ENCODE measurements around the gene CDK2. TPM values are rescaled to one million over a fixed set of nuclear protein-coding genes. Genes with fewer than 3 reads are reported as not detected.

CDK2 gene
- total RNA-seq, 8 experiments from 2014 or later: 6.0 to 43.0 (median 15.8) TPM

DNA sequence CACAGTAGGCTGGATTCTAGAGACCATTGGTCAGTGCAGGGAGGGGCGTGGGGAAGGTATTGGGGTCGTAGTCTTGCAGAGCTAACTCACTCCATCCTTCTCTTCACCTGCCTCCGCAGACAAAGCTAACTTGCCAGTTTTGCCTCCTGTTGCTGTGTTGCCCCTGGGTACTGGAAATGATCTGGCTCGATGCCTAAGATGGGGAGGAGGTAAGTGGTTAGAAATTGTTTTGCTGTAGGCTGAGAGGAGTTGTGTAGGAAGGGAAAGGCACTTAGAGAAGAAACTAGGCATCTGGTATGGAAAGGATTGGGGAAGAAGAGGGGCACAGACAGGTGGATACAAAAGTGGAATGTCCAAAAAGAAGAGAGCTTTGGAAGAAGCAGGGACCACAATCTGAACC lies 24.6 kb upstream of the CDK2 start:
- Histone ChIP-seq H3K4me1 (replicated peaks in 1 of 2) (peaks cover 0 to 4% of the 10 kb centered on the region in 2 donors), H3K27ac (no peak overlapping the region), H3K4me3 (no peak overlapping the region)
- WGBS, 10 experiments: 66 to 100% (median 75%) methylated on average over 1 to 4 of the region's 4 CpGs; no CpG with 5 or more reads in 1 of the 10 experiments
- ATAC-seq (replicated peaks in 6 of 8): no peak
- in situ Hi-C loops (cut with MboI; ENCODE audit: low pct_unique_long_range_greater_than_20kb in 2 of 9, low sequenced_read_pairs in 9 of 9, unreplicated experiment in 9 of 9): loop anchor here in 4 of 9 experiments (10.0 to 25.0 kb wide), 3 partner anchors 117 to 207 kb away; partner anchors contain the start of genes CD63 (in 3 of the 4), GDF11 (in 3 of the 4) and DNAJC14 (in 1 of the 4)

DNA sequence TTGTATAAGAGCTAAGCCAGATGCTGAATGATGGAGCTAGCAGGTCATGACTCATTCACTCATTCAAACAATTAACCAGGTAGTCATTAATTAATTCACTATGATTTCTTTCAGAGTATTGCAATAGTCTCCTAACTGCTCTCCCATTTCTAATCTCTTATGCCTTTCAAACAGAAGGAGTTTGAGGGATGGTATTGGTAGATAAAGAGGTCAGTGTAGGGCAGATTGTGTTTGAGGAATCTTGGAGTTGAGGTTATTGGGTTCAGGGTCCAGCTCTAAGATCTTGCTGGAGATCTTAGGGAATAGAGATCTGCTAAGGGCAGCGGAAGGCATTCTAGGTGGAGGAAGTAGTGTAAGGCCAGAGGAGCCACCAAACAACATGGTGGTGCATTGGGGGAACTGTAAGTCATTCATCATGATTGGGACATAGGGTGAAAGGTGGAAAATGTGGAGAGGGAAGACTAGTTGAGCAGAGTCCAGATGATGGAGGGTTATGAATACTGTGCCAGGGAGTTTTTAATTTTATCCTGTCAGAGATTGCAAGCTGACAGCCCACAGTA lies 24.0 kb upstream of the CDK2 start:
- Histone ChIP-seq H3K4me3 (no peak overlapping the region), H3K4me1 (replicated peaks in 1 of 2) (peaks cover 0 to 4% of the 10 kb centered on the region in 2 donors), H3K27ac (no peak overlapping the region)
- 86 to 100% (median 94%) methylated on average over 1 of the region's 1 CpG; no CpG with 5 or more reads in 6 of the 10 experiments for WGBS, 10 experiments
- ATAC-seq (replicated peaks in 6 of 8): no peak
- in situ Hi-C loops (cut with MboI; ENCODE audit: low pct_unique_long_range_greater_than_20kb in 2 of 9, low sequenced_read_pairs in 9 of 9, unreplicated experiment in 9 of 9): loop anchor here in 4 of 9 experiments (10.0 to 25.0 kb wide), 3 partner anchors 118 to 208 kb away; partner anchors contain the start of genes CD63 (in 3 of the 4), GDF11 (in 3 of the 4) and DNAJC14 (in 1 of the 4)

DNA sequence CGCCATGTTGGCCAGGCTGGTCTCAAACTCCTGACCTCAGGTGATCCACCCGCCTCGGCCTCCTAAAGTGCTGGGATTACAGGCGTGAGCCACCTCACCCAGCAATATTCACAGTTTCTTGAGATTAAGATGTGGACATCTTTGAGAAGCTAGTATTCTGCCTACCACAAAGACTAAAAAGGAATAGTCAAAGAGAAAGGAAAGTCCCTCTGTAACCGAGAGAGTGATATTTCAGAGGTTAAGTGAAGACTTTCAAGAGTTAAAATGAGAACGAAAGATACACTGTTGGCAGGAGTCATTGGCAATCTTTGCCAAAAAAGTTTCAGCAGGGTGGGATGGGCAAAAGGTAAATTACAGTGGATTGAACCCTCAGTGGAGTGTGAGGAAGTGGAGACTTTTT lies 20.1 kb upstream of the CDK2 start:
- Histone ChIP-seq H3K4me1 (replicated peaks in 1 of 2) (no peaks in the 10 kb centered on the region), H3K27ac (no peak overlapping the region), H3K4me3 (no peak overlapping the region)
- ATAC-seq (replicated peaks in 6 of 8): no peak
- 18 to 100% (median 83%) methylated on average over 1 to 5 of the region's 6 CpGs; no CpG with 5 or more reads in 1 of the 10 experiments for WGBS, 10 experiments
- in situ Hi-C loops (cut with MboI; ENCODE audit: low pct_unique_long_range_greater_than_20kb in 2 of 9, low sequenced_read_pairs in 9 of 9, unreplicated experiment in 9 of 9): loop anchor here in 4 of 9 experiments (10.0 to 25.0 kb wide), 3 partner anchors 122 to 212 kb away; partner anchors contain the start of genes CD63 (in 3 of the 4), GDF11 (in 3 of the 4) and DNAJC14 (in 1 of the 4)

DNA sequence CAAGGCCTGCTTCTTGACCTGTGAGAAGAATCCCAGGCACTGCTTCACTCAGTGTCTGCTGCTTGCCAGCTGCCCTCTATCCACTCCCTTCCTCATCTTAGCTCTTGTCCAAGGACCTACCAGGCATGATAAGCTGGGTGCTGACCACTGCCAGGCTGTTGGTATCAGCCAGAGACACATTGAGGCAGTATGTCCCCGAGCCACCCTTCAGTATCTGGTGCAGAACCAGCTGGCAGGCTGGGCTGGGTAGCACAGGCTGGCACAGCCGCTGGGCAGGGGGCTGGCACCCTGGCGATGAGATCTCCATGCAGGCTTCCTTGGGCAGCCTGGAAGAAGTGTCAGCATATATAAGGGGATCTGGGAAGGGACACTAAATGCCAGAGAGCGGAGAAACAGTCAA lies 11.3 kb upstream of the CDK2 start:
- H3K4me3 ChIP-seq: no peak overlapping the region
- no peak overlapping the region for H3K27ac ChIP-seq
- ATAC-seq (replicated peaks in 6 of 8): peak in 1 of 8 experiments; percentile 11
- in situ Hi-C loops (cut with MboI; ENCODE audit: low pct_unique_long_range_greater_than_20kb in 2 of 9, low sequenced_read_pairs in 9 of 9, unreplicated experiment in 9 of 9): no loop called here
- 75 to 100% (median 94%) methylated on average over 1 to 4 of the region's 4 CpGs; no CpG with 5 or more reads in 6 of the 10 experiments for WGBS, 10 experiments
- H3K4me1 ChIP-seq (replicated peaks in 1 of 2): no peaks in the 10 kb centered on the region

GRCh38 chr12:55955800-55956508 lies 10.7 kb upstream of the CDK2 start:
- Histone ChIP-seq H3K4me1 (replicated peaks in 1 of 2) (no peaks in the 10 kb centered on the region), H3K27ac (no peak overlapping the region), H3K4me3 (no peak overlapping the region)
- in situ Hi-C loops (cut with MboI; ENCODE audit: low pct_unique_long_range_greater_than_20kb in 2 of 9, low sequenced_read_pairs in 9 of 9, unreplicated experiment in 9 of 9): no loop called here
- ATAC-seq (replicated peaks in 6 of 8): peak in 4 of 8 experiments; percentile 38 to 90 (median 61)
- 10 to 100% (median 100%) methylated on average over 1 to 3 of the region's 6 CpGs; no CpG with 5 or more reads in 4 of the 10 experiments for WGBS, 10 experiments

GRCh38 chr12:55957106-55957859 lies 9.3 kb upstream of the CDK2 start:
- no peak for ATAC-seq (replicated peaks in 6 of 8)
- H3K27ac ChIP-seq: no peak overlapping the region
- no peaks in the 10 kb centered on the region for H3K4me1 ChIP-seq (replicated peaks in 1 of 2)
- in situ Hi-C loops (cut with MboI; ENCODE audit: low pct_unique_long_range_greater_than_20kb in 2 of 9, low sequenced_read_pairs in 9 of 9, unreplicated experiment in 9 of 9): no loop called here
- 32 to 100% (median 80%) methylated on average over 1 to 4 of the region's 5 CpGs; no CpG with 5 or more reads in 5 of the 10 experiments for WGBS, 10 experiments
- no peak overlapping the region for H3K4me3 ChIP-seq

- no peak overlapping the region for H3K4me3 ChIP-seq
- no peak for ATAC-seq (replicated peaks in 6 of 8)
- H3K4me1 ChIP-seq (replicated peaks in 1 of 2): peaks cover 3 to 7% of the 10 kb centered on the region in 2 donors
- 20 to 94% methylated on average over 1 to 2 of the region's 2 CpGs; no CpG with 5 or more reads in 8 of the 10 experiments for WGBS, 10 experiments
- no peak overlapping the region for H3K27ac ChIP-seq
- in situ Hi-C loops (cut with MboI; ENCODE audit: low pct_unique_long_range_greater_than_20kb in 2 of 9, low sequenced_read_pairs in 9 of 9, unreplicated experiment in 9 of 9): no loop called here
Observed at GRCh38 chr12:55963760-55964159, 2.9 kb upstream of the CDK2 start.

- Histone ChIP-seq H3K4me1 (replicated peaks in 1 of 2) (peaks cover 3 to 7% of the 10 kb centered on the region in 2 donors), H3K27ac (no peak overlapping the region), H3K4me3 (no peak overlapping the region)
- ATAC-seq (replicated peaks in 6 of 8): no peak
- in situ Hi-C loops (cut with MboI; ENCODE audit: low pct_unique_long_range_greater_than_20kb in 2 of 9, low sequenced_read_pairs in 9 of 9, unreplicated experiment in 9 of 9): no loop called here
- WGBS, 10 experiments: 0 to 80% methylated on average over 1 to 2 of the region's 5 CpGs; no CpG with 5 or more reads in 8 of the 10 experiments
Observed at GRCh38 chr12:55965240-55965639, 1.4 kb upstream of the CDK2 start.

DNA sequence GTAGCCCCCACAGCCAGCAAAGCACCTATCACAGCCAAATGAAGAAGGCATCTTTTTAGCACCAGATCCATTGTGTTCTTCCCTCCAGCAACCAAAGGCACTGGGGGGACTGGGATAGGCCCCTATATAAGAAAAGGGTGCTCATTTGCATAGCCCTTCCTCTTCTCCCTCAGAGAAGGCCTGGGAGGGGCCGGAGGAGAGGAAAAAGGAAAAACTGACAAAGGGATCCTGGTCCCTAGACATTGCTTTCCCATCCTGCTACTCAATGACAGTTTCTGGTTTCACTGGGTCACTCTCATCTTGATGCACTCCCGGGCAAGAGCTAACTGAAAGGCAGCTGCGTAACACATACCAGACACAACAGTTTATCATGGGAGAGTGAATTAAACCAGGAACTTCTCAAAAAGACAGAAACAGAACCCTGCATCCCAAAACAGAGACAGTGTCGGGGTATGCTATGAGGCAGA lies 656 bp upstream of the CDK2 start, which contains the start of gene PMEL:
PMEL (minus strand) TSS at position 102 of the 467 bp plus-strand sequence; CDS start at position 71, 31 bp downstream.
- Histone ChIP-seq H3K4me1 (replicated peaks in 1 of 2) (peaks cover 3 to 7% of the 10 kb centered on the region in 2 donors), H3K4me3 (peak within 1 kb of the TSS; percentile 45 to 96 (median 77)), H3K27ac (no peak within 1 kb of the TSS)
- in situ Hi-C loops (cut with MboI; ENCODE audit: low pct_unique_long_range_greater_than_20kb in 2 of 9, low sequenced_read_pairs in 9 of 9, unreplicated experiment in 9 of 9): no loop called here
- peak in 4 of 8 experiments; percentile 10 to 24 (median 18) for ATAC-seq (replicated peaks in 6 of 8)
- whole genome bisulfite sequencing, 10 experiments: 0 to 25% (median 18%) methylated on average over 1 to 4 of the region's 4 CpGs; no CpG with 5 or more reads in 3 of the 10 experiments

DNA sequence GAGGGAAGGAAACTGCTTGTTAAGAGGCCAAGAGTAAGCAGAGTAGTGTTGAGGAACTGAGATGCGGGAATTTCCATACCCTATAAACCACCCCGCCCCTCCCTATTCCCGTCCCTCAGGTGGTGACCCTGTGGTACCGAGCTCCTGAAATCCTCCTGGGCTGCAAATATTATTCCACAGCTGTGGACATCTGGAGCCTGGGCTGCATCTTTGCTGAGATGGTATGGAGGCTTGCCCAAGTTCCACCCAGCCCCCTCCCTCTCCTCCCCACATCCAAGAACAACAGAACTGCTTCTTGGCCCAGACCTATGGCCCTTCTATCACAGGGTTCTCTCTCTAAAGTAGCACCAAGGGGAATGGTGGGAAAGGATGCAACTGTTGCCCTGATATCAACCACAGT lies 2.7 kb downstream of the CDK2 start:
- WGBS, 10 experiments: 70 to 96% (median 90%) methylated on average over 2 to 4 of the region's 4 CpGs; no CpG with 5 or more reads in 7 of the 10 experiments
- Histone ChIP-seq H3K4me3 (no peak overlapping the region), H3K4me1 (replicated peaks in 1 of 2) (peaks cover 3 to 14% of the 10 kb centered on the region in 2 donors), H3K27ac (no peak overlapping the region)
- no peak for ATAC-seq (replicated peaks in 6 of 8)
- in situ Hi-C loops (cut with MboI; ENCODE audit: low pct_unique_long_range_greater_than_20kb in 2 of 9, low sequenced_read_pairs in 9 of 9, unreplicated experiment in 9 of 9): no loop called here

DNA sequence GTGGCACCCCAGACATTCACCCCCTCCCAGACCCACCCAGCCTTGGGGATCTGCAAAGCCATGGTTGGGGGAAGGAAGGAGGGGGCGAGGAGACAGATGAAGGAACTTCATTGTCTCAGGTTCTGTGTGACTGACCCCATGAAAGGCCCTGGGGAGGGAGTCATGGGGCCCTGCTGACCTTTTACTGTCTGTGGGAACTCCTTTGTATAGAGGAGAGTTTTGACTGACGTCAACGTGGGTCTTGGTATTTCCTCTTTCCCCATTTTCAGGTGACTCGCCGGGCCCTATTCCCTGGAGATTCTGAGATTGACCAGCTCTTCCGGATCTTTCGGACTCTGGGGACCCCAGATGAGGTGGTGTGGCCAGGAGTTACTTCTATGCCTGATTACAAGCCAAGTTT lies 4.1 kb downstream of the CDK2 start:
- H3K27ac ChIP-seq: no peak overlapping the region
- WGBS, 10 experiments: 92 to 100% (median 98%) methylated on average over 1 to 6 of the region's 7 CpGs; no CpG with 5 or more reads in 4 of the 10 experiments
- no peak for ATAC-seq (replicated peaks in 6 of 8)
- in situ Hi-C loops (cut with MboI; ENCODE audit: low pct_unique_long_range_greater_than_20kb in 2 of 9, low sequenced_read_pairs in 9 of 9, unreplicated experiment in 9 of 9): no loop called here
- H3K4me1 ChIP-seq (replicated peaks in 1 of 2): peaks cover 3 to 19% of the 10 kb centered on the region in 2 donors
- H3K4me3 ChIP-seq: no peak overlapping the region

GRCh38 chr12:55972042-55972441 lies 5.4 kb downstream of the CDK2 start:
- WGBS, 10 experiments: 27 to 100% (median 77%) methylated on average over 1 to 3 of the region's 3 CpGs
- Histone ChIP-seq H3K4me1 (replicated peaks in 1 of 2) (peaks cover 0 to 15% of the 10 kb centered on the region in 2 donors), H3K4me3 (peak overlapping the region; percentile 46 to 56 (median 51)), H3K27ac (no peak overlapping the region)
- in situ Hi-C loops (cut with MboI; ENCODE audit: low pct_unique_long_range_greater_than_20kb in 2 of 9, low sequenced_read_pairs in 9 of 9, unreplicated experiment in 9 of 9): no loop called here
- no peak for ATAC-seq (replicated peaks in 6 of 8)

Data from motor neuron (in vitro differentiated cells).